ENCODE results near the gene CTNS. TPM values are rescaled to one million over a fixed set of nuclear protein-coding genes. Genes with fewer than 3 reads are reported as not detected.

Gene CTNS
- 18.8 and 22.2 TPM in 2 replicates for total RNA-seq

GRCh38 chr17:3636154-3636907 is at the start of gene CTNS, which contains the start of gene SHPK:
CTNS (plus strand) TSS chr17:3636760; CDS start chr17:3640207, 3,447 bp downstream.
SHPK (minus strand) TSS chr17:3636250; CDS start chr17:3636219, 31 bp downstream.

GRCh38 chr17:3668279-3669084 is 31.9 kb downstream of the CTNS start, which contains the start of the genes EMC6 and TAX1BP3:
EMC6 (plus strand) TSS chr17:3668812; CDS start chr17:3669147, 335 bp downstream.
TAX1BP3 (minus strand) TSS chr17:3668578; CDS start chr17:3668526, 52 bp downstream.

GRCh38 chr17:3695723-3696411 is 59.3 kb downstream of the CTNS start, which contains the start of gene P2RX5:
P2RX5 (minus strand) TSS chr17:3696155; CDS start chr17:3696005, 150 bp downstream.

Other genes starting within 250 kb of the CTNS start
- not detected in 2 replicates for gene OR1E1, start 238.3 kb upstream of the CTNS start, total RNA-seq
- not detected in 2 replicates for gene OR3A3, start 225.4 kb upstream of the CTNS start, total RNA-seq
- gene OR1E2, start 202.9 kb upstream of the CTNS start, total RNA-seq, result not detected in 2 replicates
- 0.49 and 0.85 TPM in 2 replicates for gene SPATA22, start 164.9 kb upstream of the CTNS start, total RNA-seq
- 0.16 and 1.6 TPM in 2 replicates for gene ASPA, start 160.8 kb upstream of the CTNS start, total RNA-seq
- 0.73 and 0.81 TPM in 2 replicates for gene TRPV3, start 78.9 kb upstream of the CTNS start, total RNA-seq
- 1.6 and 1.9 TPM in 2 replicates for gene TRPV1, start 27.3 kb upstream of the CTNS start, total RNA-seq
- 9.2 and 11.8 TPM in 2 replicates for gene SHPK, start 510 bp upstream of the CTNS start, total RNA-seq
- gene TAX1BP3, start 31.8 kb downstream of the CTNS start, total RNA-seq, result 160 and 202 TPM in 2 replicates
- 6.6 and 10.2 TPM in 2 replicates for gene EMC6, start 32.1 kb downstream of the CTNS start, total RNA-seq
- not detected in 2 replicates for gene P2RX5, start 59.4 kb downstream of the CTNS start, total RNA-seq
- gene HASPIN, start 87.1 kb downstream of the CTNS start, total RNA-seq, result 0.97 and 1.1 TPM in 2 replicates
- 10.2 and 11.4 TPM in 2 replicates for gene ITGAE, start 164.4 kb downstream of the CTNS start, total RNA-seq
- gene NCBP3, start 209.5 kb downstream of the CTNS start, total RNA-seq, result 21.9 and 23.9 TPM in 2 replicates